ENCODE data around the gene TFIP11.

DNA sequence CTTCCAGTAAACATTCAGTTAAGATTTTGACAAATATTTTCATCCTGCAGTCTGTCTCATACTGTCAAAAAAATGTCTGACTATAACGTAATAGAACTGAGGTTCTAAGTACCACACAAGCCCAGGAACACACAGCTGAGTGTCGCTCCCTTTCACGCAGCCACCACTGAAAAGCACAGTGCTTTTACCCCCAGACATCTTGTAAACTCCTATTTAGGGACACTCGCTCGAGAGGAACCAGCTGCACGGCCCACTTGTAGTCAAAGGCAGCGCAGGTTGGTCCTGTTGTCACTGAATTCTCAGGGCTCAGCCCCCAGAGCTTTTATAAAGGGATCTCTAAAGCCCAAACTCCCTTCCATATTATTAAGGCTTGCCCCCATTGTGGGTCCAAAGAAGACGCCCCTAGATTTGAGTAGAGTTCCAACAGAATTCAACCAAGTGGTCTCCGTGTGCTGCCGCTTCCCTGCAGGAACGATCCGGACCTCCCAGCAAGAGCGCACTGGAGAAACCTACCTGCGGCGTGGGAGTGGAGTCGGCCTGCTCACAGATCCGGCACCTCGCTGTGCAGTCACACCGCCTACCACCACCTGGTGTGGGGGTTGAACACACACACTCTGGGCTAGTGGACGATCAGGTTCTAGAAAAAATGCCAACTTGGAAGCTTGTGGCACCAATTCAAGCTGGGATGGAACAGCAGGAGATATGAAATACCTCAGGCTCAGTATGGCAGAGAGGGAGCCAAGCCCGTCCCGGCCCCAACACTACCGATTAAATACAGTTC, 59.8 kb downstream of the TFIP11 start:
- TF ChIP-seq CTCF (IDR thresholded peaks at IDR 0.05) (no peak), POLR2A (IDR thresholded peaks at IDR 0.05) (no peak)
